H9 (cell line): Measurements from ENCODE around the gene OGDH. TPM values are rescaled to one million over a fixed set of nuclear protein-coding genes. Genes with fewer than 3 reads are reported as not detected.

Experiments
- DNase-seq: peaks from one replicate; pipeline ENCODE4 v3.0.0-alpha.2; 2017
- H2AFZ ChIP-seq: one replicate; pipeline ENCODE4 v1.6.1; 2013; ENCODE audit warnings: mild to moderate bottlenecking, low read length, control low read depth, moderate library complexity
- H2AK5ac ChIP-seq: 2 replicates; pipeline ENCODE4 v1.6.1; 2013; ENCODE audit warnings: low read length, control low read depth, mixed read lengths; ENCODE audit not compliant: insufficient read length
- H2BK120ac ChIP-seq: one replicate; pipeline ENCODE4 v1.6.1; 2013; ENCODE audit warnings: low read depth, mild to moderate bottlenecking, low read length, control low read depth, inconsistent platforms; ENCODE audit not compliant: poor library complexity, severe bottlenecking
- H2BK12ac ChIP-seq: 2 replicates; pipeline ENCODE4 v1.6.1; 2013; ENCODE audit warnings: low read length, control low read depth, mixed read lengths, low read depth; ENCODE audit not compliant: insufficient read length
- H2BK15ac ChIP-seq: 2 replicates; pipeline ENCODE4 v1.6.1; 2013; ENCODE audit warnings: low read depth, low read length, control low read depth
- H2BK20ac ChIP-seq: one replicate; pipeline ENCODE4 v1.6.1; 2013; ENCODE audit warnings: low read depth, mild to moderate bottlenecking, low read length, control low read depth, inconsistent platforms; ENCODE audit not compliant: poor library complexity, severe bottlenecking
- H2BK5ac ChIP-seq: 2 replicates; pipeline ENCODE4 v1.6.1; 2013; ENCODE audit warnings: low read length, control low read depth, mixed read lengths; ENCODE audit not compliant: insufficient read length
- H3K14ac ChIP-seq: 2 replicates; pipeline ENCODE4 v1.6.1; 2013; ENCODE audit warnings: low read length, control low read depth; ENCODE audit not compliant: insufficient read depth
- H3K18ac ChIP-seq: 2 replicates; pipeline ENCODE4 v1.6.1; 2013; ENCODE audit warnings: low read depth, mild to moderate bottlenecking, mixed read lengths, low read length, control low read depth; ENCODE audit not compliant: insufficient read length
- H3K23ac ChIP-seq: 2 replicates; pipeline ENCODE4 v1.6.1; 2013; ENCODE audit warnings: low read length, control low read depth, mixed read lengths, low read depth; ENCODE audit not compliant: insufficient read length
- H3K23me2 ChIP-seq: 2 replicates; pipeline ENCODE4 v1.6.1; 2013; ENCODE audit warnings: low read depth, mild to moderate bottlenecking, mixed read lengths, low read length, control low read depth; ENCODE audit not compliant: insufficient read length, poor library complexity, severe bottlenecking
- H3K27ac ChIP-seq: 2 replicates; pipeline ENCODE4 v1.5.1; 2013; ENCODE audit warnings: low read length, control low read depth, mixed read lengths, low read depth; ENCODE audit not compliant: insufficient read length
- H3K27me3 ChIP-seq: 2 replicates; pipeline ENCODE4 v1.6.1; 2013; ENCODE audit warnings: low read length, control low read depth, inconsistent platforms; ENCODE audit not compliant: insufficient read depth
- H3K4ac ChIP-seq: 2 replicates; pipeline ENCODE4 v1.6.1; 2013; ENCODE audit warnings: low read depth, mild to moderate bottlenecking, control low read depth, inconsistent platforms, low read length, moderate library complexity
- H3K4me1 ChIP-seq: 2 replicates; pipeline ENCODE4 v1.6.1; 2013; ENCODE audit warnings: low read length, control low read depth, inconsistent platforms; ENCODE audit not compliant: insufficient read depth
- H3K4me2 ChIP-seq: 2 replicates; pipeline ENCODE4 v1.6.1; 2013; ENCODE audit warnings: low read length, control low read depth, mixed read lengths; ENCODE audit not compliant: insufficient read length, insufficient read depth
- H3K56ac ChIP-seq: 2 replicates; pipeline ENCODE4 v1.6.1; 2013; ENCODE audit warnings: low read depth, mild to moderate bottlenecking, mixed read lengths, low read length, control low read depth; ENCODE audit not compliant: insufficient read length
- H3K79me1 ChIP-seq: 2 replicates; pipeline ENCODE4 v1.6.1; 2013; ENCODE audit warnings: low read depth, mild to moderate bottlenecking, moderate library complexity, low read length, control low read depth, inconsistent platforms; ENCODE audit not compliant: insufficient read depth, poor library complexity, severe bottlenecking
- H3K79me2 ChIP-seq: 2 replicates; pipeline ENCODE4 v1.6.1; 2013; ENCODE audit warnings: low read length, control low read depth, inconsistent platforms; ENCODE audit not compliant: insufficient read depth
- H3K9ac ChIP-seq: 2 replicates; pipeline ENCODE4 v1.6.1; 2013; ENCODE audit warnings: low read length, control low read depth, mixed read lengths; ENCODE audit not compliant: insufficient read length; ENCODE audit errors: extremely low read depth
- H3K9me3 ChIP-seq: one replicate; pipeline ENCODE4 v1.6.1; 2013; ENCODE audit warnings: low read depth, low read length, inconsistent platforms; ENCODE audit not compliant: control insufficient read depth
- H3T11ph ChIP-seq: one replicate; pipeline ENCODE4 v1.6.1; 2013; ENCODE audit warnings: mild to moderate bottlenecking, low read length, control low read depth, inconsistent platforms
- H4K20me1 ChIP-seq: one replicate; pipeline ENCODE4 v1.6.1; 2013; ENCODE audit not compliant: control insufficient read depth, insufficient read length, insufficient read depth
- H4K5ac ChIP-seq: 2 replicates; pipeline ENCODE4 v1.6.1; 2013; ENCODE audit warnings: low read depth, mild to moderate bottlenecking, mixed read lengths, low read length, control low read depth; ENCODE audit not compliant: insufficient read length
- H4K8ac ChIP-seq: replicated peaks from 2 replicates; pipeline ENCODE4 v1.6.1; 2013; ENCODE audit warnings: low read length, control low read depth, mixed read lengths, low read depth; ENCODE audit not compliant: insufficient read length
- H4K91ac ChIP-seq: 2 replicates; pipeline ENCODE4 v1.6.1; 2013; ENCODE audit warnings: low read depth, mild to moderate bottlenecking, moderate library complexity, mixed read lengths, low read length, control low read depth; ENCODE audit not compliant: insufficient read length
- H3K27ac Mint-ChIP-seq, 3 experiments: 2 replicates in 2 of 3; 3 replicates in 1 of 3; pipeline ENCODE4 v1.8.0; 2020 to 2021; ENCODE audit warnings: mixed read lengths in 3 of 3, mild to moderate bottlenecking in 1 of 3, moderate library complexity in 1 of 3
- H3K27me3 Mint-ChIP-seq: 2 replicates; pipeline ENCODE4 v1.8.0; 2021; ENCODE audit warnings: low read depth, mild to moderate bottlenecking, moderate library complexity, mixed read lengths
- H3K36me3 Mint-ChIP-seq, 3 experiments: 2 replicates in 2 of 3; 3 replicates in 1 of 3; pipeline ENCODE4 v1.8.0; 2020 to 2021; ENCODE audit warnings: low read depth in 3 of 3, mixed read lengths in 3 of 3; ENCODE audit not compliant: insufficient read depth in 1 of 3
- H3K4me1 Mint-ChIP-seq, 2 experiments: 2 replicates each; pipeline ENCODE4 v1.8.0; 2020; ENCODE audit warnings: mixed read lengths in 2 of 2
- H3K4me3 Mint-ChIP-seq, 2 experiments: 2 replicates in 1 of 2; 3 replicates in 1 of 2; pipeline ENCODE4 v1.8.0; 2020 to 2021; ENCODE audit warnings: mild to moderate bottlenecking in 2 of 2, mixed read lengths in 2 of 2, moderate library complexity in 1 of 2
- H3K9me3 Mint-ChIP-seq, 2 experiments: 2 replicates in 1 of 2; 3 replicates in 1 of 2; pipeline ENCODE4 v1.8.0; 2020; ENCODE audit warnings: mild to moderate bottlenecking in 2 of 2, mixed read lengths in 2 of 2, moderate library complexity in 1 of 2
- CTCF ChIP-seq: fragments of 200-600 bp; sonication (generic); conservative IDR thresholded peaks from 3 replicates; pipeline ENCODE4 v1.8.0; 2021; ENCODE audit warnings: antibody characterized with exemption, mild to moderate bottlenecking
- WGBS: extraction: QIAGEN DNeasy Blood & Tissue Kit; methylation state at CpG from one replicate; pipeline ENCODE4 v1.1.7; 2013; ENCODE audit warnings: missing lambda C conversion rate, low lambda C conversion rate, mixed read lengths; ENCODE audit not compliant: insufficient read length; ENCODE audit errors: extremely low coverage; 5-methylcytosine and 5-hydroxymethylcytosine counted together
- total RNA-seq: library from RNA; stranded (reverse); gene quantifications from 2 replicates; pipeline ENCODE4 v1.2.1, GENCODE V29; 2021

OGDH gene
- total RNA-seq, 1 experiment from 2014 or later, result 77.3 TPM

- H4K5ac ChIP-seq, result no peak overlapping the region
- no peak overlapping the region for H4K8ac ChIP-seq
- no peaks in the 10 kb centered on the region for H4K20me1 ChIP-seq
- no peak overlapping the region for H2AFZ ChIP-seq
- Mint-ChIP-seq H3K9me3 (no peaks in the 10 kb centered on the region), H3K36me3 (peaks cover 0 to 2% (median 2%) of the 10 kb centered on the region in 3 experiments; a peak in 3 of 7 replicates), H3K27me3 (no peaks in the 10 kb centered on the region), H3K4me3 (no peak overlapping the region), H3K27ac (peak overlapping the region; percentile 89 to 96 (median 93); a peak in 6 of 7 replicates), H3K4me1 (peaks cover 42 to 45% of the 10 kb centered on the region in 2 experiments)
- H2AK5ac ChIP-seq, result no peak overlapping the region
- no peak overlapping the region for H2BK15ac ChIP-seq
- no peak for TF ChIP-seq CTCF
- H3K23me2 ChIP-seq, result no peaks in the 10 kb centered on the region
- no peaks in the 10 kb centered on the region for H3K79me2 ChIP-seq
- H4K91ac ChIP-seq, result no peak overlapping the region
- no peak overlapping the region for H3K23ac ChIP-seq
- DNase-seq, result peak; percentile 64
- no peak overlapping the region for H3K9ac ChIP-seq
- peak overlapping the region; percentile 58; the same call in 1 of the 2 replicates for H3K14ac ChIP-seq
- peak overlapping the region; percentile 44 for H3K18ac ChIP-seq
- H3K27me3 ChIP-seq, result no peaks in the 10 kb centered on the region
- H2BK12ac ChIP-seq, result no peak overlapping the region
- no CpG with 5 or more reads among the region's 5 CpGs for WGBS
- no peak overlapping the region for H3K4ac ChIP-seq
- H3K56ac ChIP-seq, result no peak overlapping the region
- peak overlapping the region; percentile 33 for H3K27ac ChIP-seq
- peak overlapping the region; percentile 1 for H3K4me2 ChIP-seq
- H2BK120ac ChIP-seq, result no peak overlapping the region
- peak overlapping the region; percentile 0 for H2BK5ac ChIP-seq
- peaks cover 5% of the 10 kb centered on the region; the same call in 1 of the 2 replicates for H3K4me1 ChIP-seq
- H3T11ph ChIP-seq, result no peak overlapping the region
- H3K79me1 ChIP-seq, result no peaks in the 10 kb centered on the region
- no peaks in the 10 kb centered on the region for H3K9me3 ChIP-seq
- H2BK20ac ChIP-seq, result no peak overlapping the region
Measured at GRCh38 chr7:44638611-44639557, 32.5 kb downstream of the OGDH start.
